H54 (cell line): ENCODE data around the gene RFPL3.

Experiments
- DNase-seq: peaks from one replicate; pipeline ENCODE4 v3.0.0; 2011; ENCODE audit warnings: low spot score, mixed read lengths; ENCODE audit not compliant: insufficient read length
- FAIRE-seq: peaks from 3 replicates; lab custom pipeline; 2011; peaks lifted over from hg19 to GRCh38; lab: Jason Lieb, UNC
- POLR2A ChIP-seq: IDR thresholded peaks from 2 replicates; pipeline ENCODE4 v1.6.1; 2011; ENCODE audit warnings: low read depth, mild to moderate bottlenecking, low read length

The RFPL3 gene

DNA sequence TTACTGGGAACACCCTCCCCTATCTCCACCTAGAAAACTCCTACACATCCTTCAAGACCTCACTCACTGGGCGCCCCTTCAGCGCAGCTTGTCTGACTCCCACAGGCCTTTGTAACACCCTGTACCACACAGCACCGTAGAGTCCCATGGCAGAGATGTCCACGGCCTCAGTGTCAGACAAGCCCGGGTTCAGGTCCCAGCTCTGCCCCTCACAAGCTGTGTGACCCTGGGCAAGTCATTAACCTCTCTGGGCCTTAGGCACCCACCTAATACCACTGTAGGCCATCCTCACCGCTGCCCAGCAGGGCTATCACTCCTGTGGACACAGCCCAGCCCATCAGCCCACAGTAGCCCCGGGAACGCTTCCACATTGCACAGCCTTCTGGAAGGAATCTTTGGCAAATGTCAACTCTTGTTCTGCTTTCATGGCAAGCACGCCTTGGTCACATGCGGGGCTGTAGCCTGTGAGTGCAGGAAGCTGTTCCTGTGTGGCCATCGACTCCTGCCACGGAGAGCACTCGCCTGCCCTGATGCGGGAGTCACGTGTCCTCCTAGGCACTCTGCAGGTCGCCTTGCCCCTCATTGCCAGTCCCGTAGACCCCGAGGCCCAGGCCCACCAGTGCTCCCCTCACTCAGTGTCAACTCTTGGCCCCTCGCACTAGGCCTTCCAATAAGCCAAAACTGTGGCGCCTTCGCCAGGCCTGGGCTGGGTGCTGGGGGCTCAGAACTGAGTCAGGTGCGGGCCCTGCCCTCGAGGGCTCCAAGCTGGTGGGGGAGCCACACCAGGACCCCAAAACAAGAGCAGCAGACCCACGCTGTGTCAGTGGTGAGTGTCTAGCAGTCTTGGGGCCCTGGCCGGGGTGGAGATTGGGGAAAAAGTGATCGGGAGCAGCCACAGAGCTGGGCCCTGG, 32.9 kb upstream of the RFPL3 start:
- DNase-seq (no peak), FAIRE-seq (no peak)
- TF ChIP-seq POLR2A, result no peak

DNA sequence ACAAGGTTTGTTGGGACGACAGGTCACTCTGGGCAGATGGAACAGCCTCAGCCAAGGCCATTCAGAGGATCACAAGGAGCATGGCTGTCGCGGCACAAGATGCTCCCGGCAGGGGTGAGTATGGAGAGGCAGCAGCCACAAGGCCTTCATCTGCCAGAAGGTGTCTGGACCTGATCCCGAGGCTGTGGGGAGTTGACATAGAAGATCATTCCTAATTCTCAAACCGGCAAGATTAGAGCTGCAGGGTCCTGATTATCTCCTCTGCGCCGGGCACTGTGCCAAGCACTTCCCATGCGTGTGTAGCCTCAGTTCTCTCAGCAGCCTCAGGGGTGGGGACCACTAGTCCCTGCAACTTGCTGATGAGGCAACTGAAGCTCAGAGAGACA, 32.3 kb upstream of the RFPL3 start:
- FAIRE-seq (no peak), DNase-seq (no peak)
- TF ChIP-seq POLR2A, result no peak

DNA sequence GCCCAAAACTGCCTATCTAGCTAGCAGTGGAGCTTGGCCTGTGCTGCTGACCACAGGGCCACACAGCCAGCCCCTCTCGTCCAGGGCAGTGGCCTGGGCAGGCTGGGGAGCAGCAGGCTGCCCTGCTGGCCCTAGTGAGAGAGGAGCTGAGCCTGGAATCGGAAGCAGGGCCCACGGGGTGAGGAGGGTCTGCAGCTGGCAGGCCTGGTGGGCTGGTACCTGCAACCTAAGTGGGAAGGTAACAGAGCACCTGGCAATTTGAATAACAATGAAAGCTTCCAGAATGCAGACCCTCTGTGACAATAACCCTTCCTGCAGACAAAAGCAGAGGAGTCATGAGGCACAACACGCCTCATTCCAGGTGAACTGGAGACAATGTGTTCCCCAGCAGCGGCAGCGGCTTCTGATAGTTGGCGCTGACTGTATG, 31.8 kb upstream of the RFPL3 start:
- no peak for FAIRE-seq
- no peak for TF ChIP-seq POLR2A
- DNase-seq, result no peak

DNA sequence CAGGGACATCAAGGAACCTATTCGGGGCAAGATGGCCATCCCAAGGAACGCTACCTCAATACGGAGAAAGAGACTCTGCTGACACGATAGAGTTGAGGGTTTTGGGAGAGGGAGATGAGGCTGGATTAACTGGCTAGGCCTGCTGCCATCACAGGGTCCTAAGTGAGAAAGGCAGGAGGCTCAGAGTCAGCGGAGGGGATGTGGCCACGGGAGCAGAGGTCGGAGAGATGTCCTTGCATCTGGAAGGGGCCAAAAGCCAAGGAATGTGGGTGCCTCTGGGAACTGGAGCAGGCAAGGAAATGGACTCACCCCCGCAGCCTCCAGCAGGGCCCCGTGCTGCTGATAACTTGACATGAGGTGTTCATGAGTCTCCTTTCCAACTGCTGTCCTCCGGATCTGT, 31.0 kb upstream of the RFPL3 start:
- no peak for DNase-seq
- TF ChIP-seq POLR2A, result no peak
- FAIRE-seq, result no peak

DNA sequence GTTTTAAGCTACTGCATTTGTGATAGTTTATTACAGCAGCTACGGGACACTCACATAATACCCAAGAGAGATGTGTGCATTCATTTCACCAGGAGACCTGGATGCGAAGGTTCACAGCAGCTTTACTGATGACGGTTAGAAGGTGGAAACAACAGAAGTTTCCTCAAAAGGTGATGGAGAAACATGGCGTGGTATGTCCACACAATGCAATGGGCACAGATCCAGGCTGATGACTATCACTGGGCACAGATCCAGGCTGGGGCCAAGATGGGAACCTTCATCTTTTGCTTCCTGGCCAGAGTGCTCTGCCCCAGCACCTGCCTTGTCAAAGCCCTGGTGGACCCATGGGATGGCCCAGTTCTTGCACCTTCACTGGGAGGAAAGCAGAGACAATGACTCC, 30.6 kb upstream of the RFPL3 start:
- TF ChIP-seq POLR2A, result no peak
- DNase-seq, result no peak
- FAIRE-seq, result no peak

DNA sequence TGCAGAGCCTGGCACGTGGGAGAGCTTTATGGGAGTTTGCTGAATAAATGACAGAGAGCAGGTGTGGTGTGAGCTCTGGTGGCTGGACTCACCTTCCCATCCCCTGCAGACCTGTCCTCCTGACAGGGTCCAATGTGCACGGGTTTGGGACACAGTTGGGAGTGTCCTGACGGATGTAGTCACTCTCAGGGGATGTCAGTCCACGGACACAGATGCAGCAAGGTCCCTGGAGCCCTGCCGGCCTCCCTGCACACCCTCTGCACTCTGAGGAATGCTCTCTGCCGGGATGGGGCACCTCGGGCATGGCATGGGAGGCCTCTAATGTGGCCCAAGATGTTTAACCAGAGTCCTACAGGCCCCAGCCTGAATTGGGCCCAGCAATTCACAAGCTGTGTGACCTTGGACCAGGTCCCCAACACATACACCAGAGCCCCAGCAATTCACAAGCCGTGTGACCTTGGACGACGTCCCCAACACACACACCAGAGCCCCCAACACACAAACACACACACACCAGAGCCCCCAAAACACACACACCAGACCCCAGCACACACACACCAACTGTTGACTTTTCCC, 30.0 kb upstream of the RFPL3 start:
- FAIRE-seq (no peak), DNase-seq (no peak)
- no peak for TF ChIP-seq POLR2A

DNA sequence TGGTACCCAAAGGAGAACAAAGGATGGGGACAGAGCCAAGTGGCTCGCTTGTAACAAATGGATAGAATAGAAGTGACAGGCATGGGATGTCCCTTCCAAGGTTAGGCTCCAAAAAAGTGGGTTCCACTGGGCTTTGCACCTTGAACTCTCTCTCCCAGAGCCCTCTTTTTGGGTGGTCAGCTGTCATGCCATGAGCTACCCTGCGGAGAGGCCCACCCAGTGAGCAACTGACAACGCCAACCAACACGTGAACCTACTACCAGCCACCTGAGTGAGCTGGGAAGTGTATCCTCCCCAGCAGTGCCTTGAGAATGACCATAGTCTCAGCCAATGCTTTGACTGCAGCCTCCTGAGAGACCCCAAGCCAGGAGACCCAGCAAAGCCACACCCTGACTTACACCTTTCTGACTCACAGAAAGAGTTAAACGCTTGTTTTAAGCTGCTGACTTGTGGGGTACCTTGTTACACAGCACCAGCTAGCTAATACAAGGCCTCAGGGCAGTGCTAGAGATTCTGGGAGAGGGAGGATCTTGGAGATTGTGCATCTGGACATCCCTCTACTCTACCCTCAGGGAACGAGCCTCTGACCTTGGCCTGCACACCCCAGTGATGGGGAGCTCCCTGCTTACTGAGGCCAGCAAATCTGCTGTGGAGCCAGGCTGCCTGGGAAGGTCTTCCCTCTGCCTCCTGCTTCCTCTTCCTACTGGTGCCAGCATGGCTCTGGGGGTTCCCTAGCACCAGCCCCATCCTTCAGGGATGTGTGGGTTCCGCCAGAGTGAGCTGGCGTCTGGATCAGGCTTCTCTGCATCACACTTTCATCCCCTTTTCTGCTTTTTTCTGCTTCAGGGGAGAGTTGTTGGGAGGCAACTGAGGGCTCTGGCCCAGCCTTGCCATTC, 29.1 kb upstream of the RFPL3 start:
- FAIRE-seq (no peak), DNase-seq (no peak)
- TF ChIP-seq POLR2A, result no peak

DNA sequence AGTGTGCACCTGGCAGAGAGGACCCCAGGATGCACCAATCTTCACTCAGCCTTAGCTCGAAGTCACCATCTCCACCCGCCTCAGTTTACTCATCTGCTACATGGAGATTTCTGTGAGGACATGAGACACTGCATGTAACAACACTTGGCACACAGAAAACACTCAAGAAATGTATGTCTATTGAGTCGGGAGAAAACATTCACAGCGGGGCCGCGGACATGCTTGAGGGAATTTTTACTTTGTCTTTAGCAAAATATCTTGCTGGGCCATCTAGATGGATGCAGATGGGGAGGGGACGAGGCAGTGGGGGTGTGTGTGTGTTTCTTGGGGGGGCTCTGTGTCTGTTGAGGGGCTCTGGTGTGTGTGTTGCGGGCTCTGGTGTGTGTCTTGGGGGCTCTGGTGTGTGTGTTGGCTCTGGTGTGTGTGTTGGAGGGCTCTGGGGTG, 28.4 kb upstream of the RFPL3 start:
- FAIRE-seq (no peak), DNase-seq (no peak)
- no peak for TF ChIP-seq POLR2A

DNA sequence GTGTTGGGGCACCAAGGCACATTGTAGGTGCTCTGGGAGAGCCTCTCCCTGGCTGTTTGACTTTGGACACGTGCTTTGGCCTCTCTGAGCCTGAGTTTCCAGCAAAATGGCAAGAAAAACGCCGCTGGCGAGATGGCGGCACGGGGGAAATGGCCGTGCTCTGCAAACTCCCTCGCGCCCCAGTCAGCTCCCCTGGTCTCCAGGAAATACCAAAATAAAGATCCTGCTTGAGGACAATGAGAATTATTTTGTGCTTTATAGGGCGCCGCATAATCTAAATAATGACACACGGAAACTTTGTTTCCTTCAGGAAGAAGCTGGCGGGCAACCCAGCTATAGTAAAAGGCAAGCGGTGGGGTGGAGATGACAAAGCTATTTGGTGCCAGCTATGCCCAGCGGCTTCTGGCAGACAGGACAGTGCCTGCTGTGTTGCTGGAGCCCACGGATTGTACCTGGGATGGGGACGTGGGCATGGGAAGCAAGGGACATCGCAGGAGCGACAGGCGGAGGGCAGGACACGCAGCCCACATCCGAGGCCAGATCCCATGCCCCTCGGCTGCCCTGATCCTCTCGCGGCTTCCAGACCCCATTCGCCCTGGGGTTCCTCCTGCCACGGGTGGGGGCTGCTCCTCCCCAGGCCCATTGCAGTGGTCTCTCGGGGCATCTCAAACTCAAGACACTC, 26.3 kb upstream of the RFPL3 start:
- DNase-seq (no peak), FAIRE-seq (no peak)
- no peak for TF ChIP-seq POLR2A

DNA sequence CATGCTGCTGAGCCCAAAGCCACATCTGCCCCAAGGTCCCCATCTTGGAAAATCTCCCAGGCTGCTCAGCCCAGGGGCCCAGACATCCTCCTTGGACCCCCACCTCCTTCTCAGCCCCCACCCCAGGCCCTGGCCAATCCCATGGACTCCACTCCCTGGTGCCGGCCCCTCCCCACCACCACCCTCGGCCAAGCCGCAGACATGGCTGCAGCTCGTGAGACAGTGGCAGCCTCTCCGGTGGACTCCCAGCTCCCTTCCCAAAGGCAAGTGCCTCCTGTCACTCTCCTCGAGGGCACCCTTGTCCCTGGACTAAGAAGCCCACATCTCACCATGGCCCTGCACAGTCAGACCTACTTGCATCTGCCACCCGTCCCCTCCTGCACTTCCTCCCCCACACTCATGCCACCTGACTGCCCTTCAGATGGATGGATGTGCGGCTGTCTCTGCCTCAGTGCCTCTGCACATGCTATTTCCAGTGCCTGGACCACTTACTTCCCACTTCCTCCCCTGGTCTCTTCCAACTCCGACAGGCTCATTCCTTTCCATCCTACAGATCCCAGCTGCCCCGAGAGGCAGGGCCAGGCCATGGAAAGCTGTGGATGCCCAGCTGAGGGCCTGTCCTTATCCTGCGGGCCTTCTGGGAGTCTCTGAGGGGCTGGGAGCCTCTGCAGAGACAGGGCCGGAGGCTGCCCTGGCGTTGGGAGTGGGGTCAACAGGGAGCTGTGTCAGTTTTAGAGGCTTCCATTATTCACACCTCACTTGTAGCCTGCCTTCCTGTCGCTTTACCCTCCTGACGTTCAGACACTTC, 25.5 kb upstream of the RFPL3 start:
- TF ChIP-seq POLR2A, result no peak

DNA sequence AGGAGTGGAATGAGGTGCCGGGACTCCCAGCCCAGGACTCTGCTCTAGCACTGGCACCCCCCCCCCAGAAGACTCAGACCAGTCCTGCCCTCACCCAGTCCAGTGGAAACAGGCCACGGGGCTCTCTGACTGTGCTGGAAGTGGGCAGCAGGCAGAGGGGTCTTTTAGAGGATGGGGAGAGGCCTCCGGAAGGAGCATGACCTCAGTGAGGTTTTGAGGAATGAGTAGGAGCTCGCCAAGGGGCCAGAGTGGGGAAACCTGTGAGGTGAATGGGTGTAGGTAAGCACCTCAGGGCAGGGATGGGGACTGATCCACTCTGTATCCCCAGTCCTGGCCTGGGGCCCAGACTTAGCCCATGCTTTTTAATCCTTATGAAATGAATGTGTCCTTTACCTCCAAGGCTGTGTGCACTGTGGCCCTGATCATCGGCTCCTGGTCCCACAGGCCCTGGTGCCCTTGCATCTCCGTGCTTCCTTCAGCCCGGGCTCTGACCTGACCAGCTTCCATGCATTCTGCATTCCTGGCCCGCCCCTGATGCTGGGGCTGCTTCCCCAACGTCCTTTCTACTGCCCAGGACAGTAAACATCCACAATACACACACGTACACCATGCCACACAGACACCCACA, 24.4 kb upstream of the RFPL3 start:
- DNase-seq (no peak), FAIRE-seq (no peak)
- no peak for TF ChIP-seq POLR2A

More for the DNA sequence above, 25.5 kb upstream of the RFPL3 start:
- DNase-seq (no peak), FAIRE-seq (no peak)

DNA sequence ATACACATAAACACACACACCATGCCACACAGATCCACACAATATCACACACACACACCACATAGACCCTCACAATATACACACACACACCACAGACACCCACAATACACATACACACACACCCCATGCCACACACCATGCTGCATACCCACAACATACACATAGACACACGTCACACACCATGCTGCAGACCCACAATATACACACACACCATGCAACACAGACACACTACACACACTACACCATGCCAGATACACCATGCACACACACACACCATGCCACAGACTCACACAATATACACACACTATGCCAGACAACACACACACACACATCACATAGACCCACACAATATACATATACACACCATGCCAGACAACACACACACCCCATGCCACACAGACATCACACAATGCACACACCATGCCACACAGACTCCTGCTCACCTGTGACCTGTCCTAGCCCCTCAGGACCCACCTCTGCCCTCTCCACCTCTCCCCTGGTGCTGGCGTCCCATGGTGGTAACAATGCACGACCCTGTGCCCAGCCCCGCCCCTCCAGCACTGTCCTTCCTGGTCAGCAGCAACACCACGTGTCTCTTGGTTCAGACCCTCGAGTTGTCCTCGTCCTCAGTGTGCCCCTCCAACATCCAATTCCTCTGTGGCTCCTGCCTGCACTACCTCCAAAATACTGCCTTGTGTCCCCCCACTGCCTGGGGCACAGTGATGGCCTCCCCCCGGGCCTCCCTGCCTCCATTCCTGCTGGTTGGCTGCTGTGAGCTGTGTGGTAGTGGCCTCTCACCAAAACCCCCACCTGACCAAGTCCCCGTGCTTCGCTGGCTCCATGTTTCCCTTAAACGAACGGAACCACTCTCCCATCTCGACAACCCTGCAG, 23.7 kb upstream of the RFPL3 start:
- no peak for TF ChIP-seq POLR2A
- FAIRE-seq (no peak), DNase-seq (no peak)
